CD14-positive monocyte (primary cell): Measurements from ENCODE around the gene CDH9. TPM values are rescaled to one million over a fixed set of nuclear protein-coding genes. Genes with fewer than 3 reads are reported as not detected.

Experiments
- DNase-seq, 3 donors: peaks; one replicate each; pipeline ENCODE4 v3.0.0-alpha.2; 2011 to 2022
- H2AFZ ChIP-seq: 2 replicates; pipeline ENCODE4 v1.6.0; 2012; ENCODE audit warnings: mild to moderate bottlenecking, low read depth, low read length, inconsistent platforms; ENCODE audit not compliant: insufficient read depth, poor library complexity, severe bottlenecking
- H3K27ac ChIP-seq, 2 donors: 1 replicate in 1 of 2; 2 replicates in 1 of 2; pipeline ENCODE4 v1.5.1; 2012 to 2013; ENCODE audit warnings: low read length in 2 of 2, control low read depth in 1 of 2, inconsistent platforms in 1 of 2, low read depth in 1 of 2, mild to moderate bottlenecking in 1 of 2
- H3K27me3 ChIP-seq, 2 donors: one replicate each; pipeline versions ENCODE4 v1.6.0 to v1.6.1; 2011 to 2013; ENCODE audit warnings: low read length in 2 of 2; ENCODE audit not compliant: control insufficient read depth in 2 of 2, insufficient read depth in 2 of 2
- H3K36me3 ChIP-seq, 2 donors: replicated peaks in 1 of 2; 1 replicate in 1 of 2; 2 replicates in 1 of 2; pipeline versions ENCODE4 v1.5.1 to v1.6.1; 2012 to 2013; ENCODE audit warnings: low read length in 2 of 2, control low read depth in 1 of 2, inconsistent platforms in 1 of 2, mild to moderate bottlenecking in 1 of 2; ENCODE audit not compliant: insufficient read depth in 2 of 2, control insufficient read depth in 1 of 2
- H3K4me1 ChIP-seq, 2 donors: 1 replicate in 1 of 2; 2 replicates in 1 of 2; pipeline versions ENCODE4 v1.5.1 to v1.6.1; 2012 to 2013; ENCODE audit warnings: low read length in 2 of 2, control low read depth in 1 of 2, inconsistent platforms in 1 of 2, mild to moderate bottlenecking in 1 of 2, moderate library complexity in 1 of 2; ENCODE audit not compliant: insufficient read depth in 2 of 2, control insufficient read depth in 1 of 2
- H3K4me2 ChIP-seq: replicated peaks from 2 replicates; pipeline ENCODE3; 2012; ENCODE audit warnings: low read length, moderate library complexity, mild to moderate bottlenecking; ENCODE audit not compliant: poor library complexity, severe bottlenecking; ENCODE audit errors: extremely low read depth
- H3K4me3 ChIP-seq, 3 experiments: fragments of 200-600 bp in 1 of 3; sonication (generic) in 1 of 3; replicated peaks in 1 of 3; 1 replicate in 2 of 3; 2 replicates in 1 of 3; pipeline ENCODE4 v1.5.1; 2011 to 2013; ENCODE audit warnings: low read length in 3 of 3, mild to moderate bottlenecking in 3 of 3, control low read depth in 2 of 3, low read depth in 2 of 3, inconsistent platforms in 1 of 3, moderate library complexity in 1 of 3
- H3K79me2 ChIP-seq: 2 replicates; pipeline ENCODE4 v1.6.0; 2012; ENCODE audit warnings: mild to moderate bottlenecking, control low read depth, inconsistent platforms, low read length, moderate library complexity; ENCODE audit not compliant: insufficient read depth
- H3K9ac ChIP-seq: 2 replicates; pipeline ENCODE4 v1.6.0; 2017; ENCODE audit warnings: low read length, mild to moderate bottlenecking; ENCODE audit not compliant: insufficient read depth, poor library complexity, severe bottlenecking
- H3K9me3 ChIP-seq, 2 donors: replicated peaks in 1 of 2; 1 replicate in 1 of 2; 2 replicates in 1 of 2; pipeline versions ENCODE4 v1.5.1 to v1.6.1; 2012 to 2013; ENCODE audit warnings: low read length in 2 of 2, control low read depth in 1 of 2; ENCODE audit not compliant: control insufficient read depth in 1 of 2, insufficient read depth in 1 of 2
- H4K20me1 ChIP-seq: 2 replicates; pipeline ENCODE4 v1.6.0; 2012; ENCODE audit warnings: mild to moderate bottlenecking, low read length, control low read depth, moderate library complexity; ENCODE audit not compliant: insufficient read depth
- H3K27ac Mint-ChIP-seq, 7 donors: one replicate each; pipeline ENCODE4 v1.8.0; 2020; ENCODE audit warnings: mild to moderate bottlenecking in 7 of 7, mixed read lengths in 7 of 7, moderate library complexity in 6 of 7, inconsistent platforms in 2 of 7
- H3K27me3 Mint-ChIP-seq, 3 donors: one replicate each; pipeline ENCODE4 v1.8.0; 2021 to 2022; ENCODE audit warnings: low read depth in 3 of 3, mild to moderate bottlenecking in 3 of 3, mixed read lengths in 3 of 3, moderate library complexity in 3 of 3, inconsistent platforms in 1 of 3
- H3K36me3 Mint-ChIP-seq, 2 donors: one replicate each; pipeline ENCODE4 v1.8.0; 2020; ENCODE audit warnings: mixed read lengths in 2 of 2, inconsistent platforms in 1 of 2, mild to moderate bottlenecking in 1 of 2
- H3K4me1 Mint-ChIP-seq: one replicate; pipeline ENCODE4 v1.8.0; 2020; ENCODE audit warnings: mild to moderate bottlenecking, mixed read lengths
- H3K4me3 Mint-ChIP-seq, 2 donors: one replicate each; pipeline ENCODE4 v1.8.0; 2020; ENCODE audit warnings: mild to moderate bottlenecking in 2 of 2, mixed read lengths in 2 of 2, moderate library complexity in 1 of 2
- H3K9me3 Mint-ChIP-seq, 7 donors: one replicate each; pipeline ENCODE4 v1.8.0; 2020 to 2022; ENCODE audit warnings: mixed read lengths in 7 of 7, mild to moderate bottlenecking in 6 of 7, moderate library complexity in 6 of 7, inconsistent platforms in 2 of 7
- CTCF ChIP-seq: fragments of 200-600 bp; IDR thresholded peaks from one replicate; pipeline ENCODE4 v1.8.0; 2022; ENCODE audit warnings: antibody characterized with exemption, mild to moderate bottlenecking
- WGBS: methylation state at CpG from one replicate; pipeline ENCODE4 v1.1.5; 2013; ENCODE audit warnings: missing lambda C conversion rate; ENCODE audit not compliant: insufficient coverage; 5-methylcytosine and 5-hydroxymethylcytosine counted together
- intact Hi-C, 2 donors: fragments of 100-400 bp; cut with micrococcal nuclease; formaldehyde crosslinking; loops; one replicate each; pipeline versions ENCODE4 v1.15.0 to v1.15.1; 2023
- polyA plus RNA-seq, 3 donors: library from polyadenylated mRNA; depleted of rRNA in 1 of 3; unstranded in 2 of 3; stranded (reverse) in 1 of 3; fragments of 300-500 nt in 2 of 3; fragments of >200 nt in 1 of 3; fragmentation: Illumina TruSeq in 2 of 3; gene quantifications; 1 replicate in 2 of 3; 2 replicates in 1 of 3; pipeline ENCODE4 v1.2.3, GENCODE V29; 2012 to 2021

CDH9 gene
- polyA plus RNA-seq, 3 donors: not detected

GRCh38 chr5:26881901-26882300 lies 156.5 kb downstream of the CDH9 start:
- Histone ChIP-seq H3K4me2 (no peak overlapping the region), H3K9me3 (peaks cover 0 to 3% of the 10 kb centered on the region in 2 donors), H3K27me3 (no peaks in the 10 kb centered on the region), H3K36me3 (no peaks in the 10 kb centered on the region), H3K4me3 (no peak overlapping the region), H3K27ac (no peak overlapping the region), H3K4me1 (no peaks in the 10 kb centered on the region), H3K79me2 (no peaks in the 10 kb centered on the region), H4K20me1 (no peaks in the 10 kb centered on the region), H2AFZ (no peak overlapping the region), H3K9ac (no peak overlapping the region)
- WGBS: no CpG with 5 or more reads among the region's 2 CpGs
- Mint-ChIP-seq H3K36me3 (no peaks in the 10 kb centered on the region), H3K27ac (no peak overlapping the region), H3K4me1 (no peaks in the 10 kb centered on the region), H3K9me3 (no peaks in the 10 kb centered on the region), H3K4me3 (no peak overlapping the region), H3K27me3 (no peaks in the 10 kb centered on the region)
- TF ChIP-seq CTCF: no peak
- intact Hi-C loops: no loop called here
- DNase-seq: no peak

GRCh38 chr5:26877154-26877553 lies 161.2 kb downstream of the CDH9 start:
- no peak for TF ChIP-seq CTCF
- Mint-ChIP-seq H3K4me3 (no peak overlapping the region), H3K27ac (no peak overlapping the region), H3K27me3 (no peaks in the 10 kb centered on the region), H3K4me1 (no peaks in the 10 kb centered on the region), H3K9me3 (no peaks in the 10 kb centered on the region), H3K36me3 (no peaks in the 10 kb centered on the region)
- Histone ChIP-seq H3K36me3 (no peaks in the 10 kb centered on the region), H3K9ac (no peak overlapping the region), H2AFZ (no peak overlapping the region), H3K4me2 (no peak overlapping the region), H3K27ac (no peak overlapping the region), H3K9me3 (peaks cover 0 to 3% of the 10 kb centered on the region in 2 donors), H3K27me3 (no peaks in the 10 kb centered on the region), H3K79me2 (no peaks in the 10 kb centered on the region), H3K4me1 (no peaks in the 10 kb centered on the region), H3K4me3 (no peak overlapping the region), H4K20me1 (no peaks in the 10 kb centered on the region)
- no peak for DNase-seq
- intact Hi-C loops: no loop called here
- WGBS: 74% methylated on average over 3 of the region's 4 CpGs
